ENCODE data around the gene KLHL17.
A peak's percentile ranks its signal among the peaks of the same experiment; 100 is the strongest.

Gene KLHL17

DNA sequence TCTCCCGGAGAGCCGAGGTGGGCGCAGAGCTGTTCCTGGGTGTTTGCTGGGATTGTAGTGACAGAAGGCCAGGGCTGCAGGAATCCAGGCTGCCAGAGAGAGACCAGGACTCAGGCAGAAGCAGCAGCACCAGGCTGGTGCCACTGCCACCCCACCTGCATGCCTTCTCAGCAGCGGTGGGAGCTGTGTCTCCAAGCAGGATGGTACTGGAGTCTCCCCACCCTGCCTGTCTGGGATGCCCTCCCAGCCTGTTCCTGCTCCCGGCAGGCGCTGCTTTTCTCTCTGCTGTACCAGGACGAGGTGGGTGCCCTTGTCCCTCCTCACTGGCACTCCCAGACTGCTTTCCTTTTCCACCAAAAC is 44.0 kb downstream of the KLHL17 start:
- H3K27ac ChIP-seq (replicated peaks): no peak overlapping the region
- peaks cover 35% of the 10 kb centered on the region for H3K27me3 ChIP-seq (ENCODE audit: insufficient read depth, poor library complexity, severe bottlenecking)
- DNase-seq (ENCODE audit: low read depth in 1 of 2, low spot score in 1 of 2): no peak

DNA sequence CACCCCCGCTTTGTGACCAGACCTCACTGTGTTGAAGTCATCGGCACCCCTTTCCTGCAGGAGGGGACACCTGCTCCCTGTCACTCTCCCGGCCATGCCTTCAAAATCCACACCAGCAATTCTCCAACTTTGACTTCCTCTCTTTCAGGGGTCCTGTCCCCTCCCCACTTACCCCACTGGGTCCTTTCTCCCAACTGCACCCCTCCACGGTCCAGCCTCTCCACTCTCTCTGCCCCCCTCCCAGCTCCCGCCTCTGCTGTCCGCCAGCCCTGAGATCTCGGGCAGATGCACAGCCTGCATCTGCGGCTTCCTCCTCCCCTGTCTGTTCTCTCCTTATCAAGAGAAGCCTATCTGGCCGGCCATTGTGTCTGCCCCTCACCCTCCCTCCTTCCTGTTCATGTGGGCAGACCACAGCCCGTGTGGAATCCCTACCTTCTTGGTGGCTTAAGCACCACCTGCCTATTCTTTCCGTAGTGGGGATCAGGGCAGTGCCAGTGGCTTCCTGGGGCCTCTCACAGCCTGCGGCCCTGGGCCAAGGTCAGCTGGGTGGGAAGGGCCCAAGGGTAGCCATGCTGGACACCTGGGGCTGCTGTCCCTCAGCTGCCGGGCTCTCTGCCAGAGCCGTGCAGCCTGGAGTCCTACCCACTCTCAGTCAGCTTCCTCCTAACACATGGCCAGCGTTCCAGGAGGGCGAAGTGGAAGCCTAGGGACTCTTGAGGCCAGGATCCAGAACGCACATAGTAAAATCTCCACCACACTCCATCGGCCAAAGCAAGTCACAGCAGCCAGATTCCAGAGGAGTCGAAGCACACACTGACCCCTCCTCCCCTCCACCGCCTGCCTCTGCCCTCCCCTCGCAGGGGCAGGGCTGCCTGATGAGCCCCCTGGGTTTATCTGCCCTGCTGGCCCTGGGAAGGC is 44.7 kb downstream of the KLHL17 start:
- H3K27ac ChIP-seq (replicated peaks): no peak overlapping the region
- H3K4me3 ChIP-seq (replicated peaks; ENCODE audit: insufficient read depth, low read length): no peak overlapping the region
- DNase-seq (ENCODE audit: low read depth in 1 of 2, low spot score in 1 of 2): peak in 1 of 2 experiments; percentile 48
- TF ChIP-seq, protein P1, sequence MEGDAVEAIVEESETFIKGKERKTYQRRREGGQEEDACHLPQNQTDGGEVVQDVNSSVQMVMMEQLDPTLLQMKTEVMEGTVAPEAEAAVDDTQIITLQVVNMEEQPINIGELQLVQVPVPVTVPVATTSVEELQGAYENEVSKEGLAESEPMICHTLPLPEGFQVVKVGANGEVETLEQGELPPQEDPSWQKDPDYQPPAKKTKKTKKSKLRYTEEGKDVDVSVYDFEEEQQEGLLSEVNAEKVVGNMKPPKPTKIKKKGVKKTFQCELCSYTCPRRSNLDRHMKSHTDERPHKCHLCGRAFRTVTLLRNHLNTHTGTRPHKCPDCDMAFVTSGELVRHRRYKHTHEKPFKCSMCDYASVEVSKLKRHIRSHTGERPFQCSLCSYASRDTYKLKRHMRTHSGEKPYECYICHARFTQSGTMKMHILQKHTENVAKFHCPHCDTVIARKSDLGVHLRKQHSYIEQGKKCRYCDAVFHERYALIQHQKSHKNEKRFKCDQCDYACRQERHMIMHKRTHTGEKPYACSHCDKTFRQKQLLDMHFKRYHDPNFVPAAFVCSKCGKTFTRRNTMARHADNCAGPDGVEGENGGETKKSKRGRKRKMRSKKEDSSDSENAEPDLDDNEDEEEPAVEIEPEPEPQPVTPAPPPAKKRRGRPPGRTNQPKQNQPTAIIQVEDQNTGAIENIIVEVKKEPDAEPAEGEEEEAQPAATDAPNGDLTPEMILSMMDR (IDR thresholded peaks at IDR 0.05; ENCODE audit: insufficient read depth, low read length): no peak
- TF ChIP-seq SPI1 (IDR thresholded peaks at IDR 0.05; ENCODE audit: borderline replicate concordance, low read depth): no peak
- peak; percentile 52 for TF ChIP-seq POLR2AphosphoS5 (IDR thresholded peaks at IDR 0.05; ENCODE audit: low read depth)
- TF ChIP-seq GABPA (IDR thresholded peaks at IDR 0.05; ENCODE audit: low read depth): no peak
- TF ChIP-seq, protein P2, sequence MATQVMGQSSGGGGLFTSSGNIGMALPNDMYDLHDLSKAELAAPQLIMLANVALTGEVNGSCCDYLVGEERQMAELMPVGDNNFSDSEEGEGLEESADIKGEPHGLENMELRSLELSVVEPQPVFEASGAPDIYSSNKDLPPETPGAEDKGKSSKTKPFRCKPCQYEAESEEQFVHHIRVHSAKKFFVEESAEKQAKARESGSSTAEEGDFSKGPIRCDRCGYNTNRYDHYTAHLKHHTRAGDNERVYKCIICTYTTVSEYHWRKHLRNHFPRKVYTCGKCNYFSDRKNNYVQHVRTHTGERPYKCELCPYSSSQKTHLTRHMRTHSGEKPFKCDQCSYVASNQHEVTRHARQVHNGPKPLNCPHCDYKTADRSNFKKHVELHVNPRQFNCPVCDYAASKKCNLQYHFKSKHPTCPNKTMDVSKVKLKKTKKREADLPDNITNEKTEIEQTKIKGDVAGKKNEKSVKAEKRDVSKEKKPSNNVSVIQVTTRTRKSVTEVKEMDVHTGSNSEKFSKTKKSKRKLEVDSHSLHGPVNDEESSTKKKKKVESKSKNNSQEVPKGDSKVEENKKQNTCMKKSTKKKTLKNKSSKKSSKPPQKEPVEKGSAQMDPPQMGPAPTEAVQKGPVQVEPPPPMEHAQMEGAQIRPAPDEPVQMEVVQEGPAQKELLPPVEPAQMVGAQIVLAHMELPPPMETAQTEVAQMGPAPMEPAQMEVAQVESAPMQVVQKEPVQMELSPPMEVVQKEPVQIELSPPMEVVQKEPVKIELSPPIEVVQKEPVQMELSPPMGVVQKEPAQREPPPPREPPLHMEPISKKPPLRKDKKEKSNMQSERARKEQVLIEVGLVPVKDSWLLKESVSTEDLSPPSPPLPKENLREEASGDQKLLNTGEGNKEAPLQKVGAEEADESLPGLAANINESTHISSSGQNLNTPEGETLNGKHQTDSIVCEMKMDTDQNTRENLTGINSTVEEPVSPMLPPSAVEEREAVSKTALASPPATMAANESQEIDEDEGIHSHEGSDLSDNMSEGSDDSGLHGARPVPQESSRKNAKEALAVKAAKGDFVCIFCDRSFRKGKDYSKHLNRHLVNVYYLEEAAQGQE (IDR thresholded peaks at IDR 0.05; ENCODE audit: insufficient replicate concordance, low read depth): no peak
- H3K27me3 ChIP-seq (ENCODE audit: insufficient read depth, poor library complexity, severe bottlenecking): peaks cover 33% of the 10 kb centered on the region

More for the DNA sequence above, 44.0 kb downstream of the KLHL17 start:
- TF ChIP-seq, protein P1 (IDR thresholded peaks at IDR 0.05; ENCODE audit: insufficient read depth, low read length): no peak
- TF ChIP-seq, protein P2 (IDR thresholded peaks at IDR 0.05; ENCODE audit: insufficient replicate concordance, low read depth): no peak
- no peak for TF ChIP-seq POLR2AphosphoS5 (IDR thresholded peaks at IDR 0.05; ENCODE audit: low read depth)
- TF ChIP-seq GABPA (IDR thresholded peaks at IDR 0.05; ENCODE audit: low read depth): no peak
- no peak for TF ChIP-seq SPI1 (IDR thresholded peaks at IDR 0.05; ENCODE audit: borderline replicate concordance, low read depth)
- no peak overlapping the region for H3K4me3 ChIP-seq (replicated peaks; ENCODE audit: insufficient read depth, low read length)

DNA sequence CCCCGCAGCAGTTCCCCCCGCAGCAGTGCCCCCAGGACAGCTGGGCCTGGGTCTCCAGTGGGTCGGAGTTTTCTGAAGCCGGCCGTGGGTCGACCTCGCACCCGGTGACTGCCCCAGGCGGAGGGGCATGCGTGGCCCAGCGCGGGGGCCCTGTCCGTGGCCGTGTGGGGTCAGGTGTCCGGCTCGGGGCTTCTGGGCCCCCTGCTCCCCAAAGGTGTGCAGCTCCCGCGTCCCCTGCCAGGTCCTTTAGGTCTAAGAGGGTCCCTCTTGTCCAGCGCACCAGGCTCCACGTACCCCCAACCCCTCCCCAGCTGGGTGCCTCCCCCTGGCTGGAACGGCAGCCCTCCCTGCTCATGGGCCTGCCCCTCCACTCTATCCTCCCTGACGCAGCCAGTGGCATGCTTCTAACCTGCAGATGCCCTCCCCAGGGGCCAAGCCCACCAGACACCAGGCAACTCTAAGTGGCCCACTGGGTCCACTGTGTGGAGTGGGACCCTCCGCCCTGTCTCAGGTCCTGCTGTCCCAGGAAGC is 45.5 kb downstream of the KLHL17 start:
- no peak overlapping the region for H3K27ac ChIP-seq (replicated peaks)
- no peak overlapping the region for H3K4me3 ChIP-seq (replicated peaks; ENCODE audit: insufficient read depth, low read length)
- no peak for DNase-seq (ENCODE audit: low read depth in 1 of 2, low spot score in 1 of 2)
- TF ChIP-seq GABPA (IDR thresholded peaks at IDR 0.05; ENCODE audit: low read depth): no peak
- TF ChIP-seq, protein P2 (IDR thresholded peaks at IDR 0.05; ENCODE audit: insufficient replicate concordance, low read depth): no peak
- TF ChIP-seq, protein P1 (IDR thresholded peaks at IDR 0.05; ENCODE audit: insufficient read depth, low read length): no peak
- no peak for TF ChIP-seq SPI1 (IDR thresholded peaks at IDR 0.05; ENCODE audit: borderline replicate concordance, low read depth)
- no peak for TF ChIP-seq POLR2AphosphoS5 (IDR thresholded peaks at IDR 0.05; ENCODE audit: low read depth)
- H3K27me3 ChIP-seq (ENCODE audit: insufficient read depth, poor library complexity, severe bottlenecking): peaks cover 26% of the 10 kb centered on the region

Measured in HL-60 (cell line).